Heart left ventricle (tissue), 13 donors: ENCODE data around the gene UPK1A.

Source experiments
- POLR2A ChIP-seq, 2 donors: fragments of 450-650 bp; IDR thresholded peaks; one replicate each; pipeline ENCODE4 v1.6.1; 2017; ENCODE audit warnings: antibody characterized with exemption in 2 of 2, mild to moderate bottlenecking in 2 of 2, moderate library complexity in 2 of 2
- TF ChIP-seq, protein P1 (sequence below), 12 donors: fragments of 200-600 bp; sonication (generic) in 4 of 12; IDR thresholded peaks; one replicate each; pipeline versions ENCODE4 v1.5.0 to v1.8.0; 2018 to 2022; ENCODE audit warnings: antibody characterized with exemption in 12 of 12, mild to moderate bottlenecking in 5 of 12
- donor health status: ischemic (EF 13 %, LVEDD 7.1; RV severe dilation, severe dysfunction).
- donor health status: DM: no; HTN: yes; CAD: no.
- donor health status: DM: no; HTN: no; CAD: no.
- donor health status: ischemic (EF 25% LVEDD 6.9; RV normal size, moderate dysfunction).
- donor health status: ischemic (EF 25% LVEDD 5.7; RV mildly dilated, moderate dysfunction).
- donor health status: ischemic (EF 35%, LVEDD 5.7; RV mildly dilated, moderate dysfunction).
- donor health status: nonischemic (EF 11% LVEDD 7.7; RV severe dilation, severe dysfunction).
- donor health status: DM: yes; HTN: yes; CAD: no.
- donor health status: PGD.
- donor health status: ischemic (EF 29% LVEDD 5.4; RV normal size, mild dysfunction).
- donor health status: nonischemic (EF 23%, LVEDD 6.1; RV moderate dilation, normal function).

DNA sequence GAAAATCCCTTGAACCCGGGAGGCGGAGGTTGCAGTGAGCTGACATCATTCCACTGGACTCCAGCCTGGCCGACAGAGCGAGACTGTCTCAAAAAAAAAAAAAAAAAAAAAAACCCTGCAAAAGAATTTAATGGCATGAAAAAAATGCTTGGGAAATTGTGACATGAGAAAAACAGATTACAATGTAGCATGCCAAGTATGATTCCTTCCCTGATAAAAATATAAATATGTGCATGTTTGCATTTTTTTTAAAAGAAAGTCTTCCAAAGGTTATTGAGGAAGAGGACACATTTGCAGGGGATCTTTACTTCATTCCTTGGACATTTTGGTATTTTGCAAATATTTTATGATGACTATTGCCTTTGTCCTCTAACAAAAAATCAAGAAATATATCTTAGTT lies 23.5 kb downstream of the UPK1A start:
- TF ChIP-seq, protein P1, sequence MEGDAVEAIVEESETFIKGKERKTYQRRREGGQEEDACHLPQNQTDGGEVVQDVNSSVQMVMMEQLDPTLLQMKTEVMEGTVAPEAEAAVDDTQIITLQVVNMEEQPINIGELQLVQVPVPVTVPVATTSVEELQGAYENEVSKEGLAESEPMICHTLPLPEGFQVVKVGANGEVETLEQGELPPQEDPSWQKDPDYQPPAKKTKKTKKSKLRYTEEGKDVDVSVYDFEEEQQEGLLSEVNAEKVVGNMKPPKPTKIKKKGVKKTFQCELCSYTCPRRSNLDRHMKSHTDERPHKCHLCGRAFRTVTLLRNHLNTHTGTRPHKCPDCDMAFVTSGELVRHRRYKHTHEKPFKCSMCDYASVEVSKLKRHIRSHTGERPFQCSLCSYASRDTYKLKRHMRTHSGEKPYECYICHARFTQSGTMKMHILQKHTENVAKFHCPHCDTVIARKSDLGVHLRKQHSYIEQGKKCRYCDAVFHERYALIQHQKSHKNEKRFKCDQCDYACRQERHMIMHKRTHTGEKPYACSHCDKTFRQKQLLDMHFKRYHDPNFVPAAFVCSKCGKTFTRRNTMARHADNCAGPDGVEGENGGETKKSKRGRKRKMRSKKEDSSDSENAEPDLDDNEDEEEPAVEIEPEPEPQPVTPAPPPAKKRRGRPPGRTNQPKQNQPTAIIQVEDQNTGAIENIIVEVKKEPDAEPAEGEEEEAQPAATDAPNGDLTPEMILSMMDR (IDR thresholded peaks at IDR 0.05) = no peak
- no peak for TF ChIP-seq POLR2A (IDR thresholded peaks at IDR 0.05)
